ENCODE measurements around the gene NPDC1.

DNA sequence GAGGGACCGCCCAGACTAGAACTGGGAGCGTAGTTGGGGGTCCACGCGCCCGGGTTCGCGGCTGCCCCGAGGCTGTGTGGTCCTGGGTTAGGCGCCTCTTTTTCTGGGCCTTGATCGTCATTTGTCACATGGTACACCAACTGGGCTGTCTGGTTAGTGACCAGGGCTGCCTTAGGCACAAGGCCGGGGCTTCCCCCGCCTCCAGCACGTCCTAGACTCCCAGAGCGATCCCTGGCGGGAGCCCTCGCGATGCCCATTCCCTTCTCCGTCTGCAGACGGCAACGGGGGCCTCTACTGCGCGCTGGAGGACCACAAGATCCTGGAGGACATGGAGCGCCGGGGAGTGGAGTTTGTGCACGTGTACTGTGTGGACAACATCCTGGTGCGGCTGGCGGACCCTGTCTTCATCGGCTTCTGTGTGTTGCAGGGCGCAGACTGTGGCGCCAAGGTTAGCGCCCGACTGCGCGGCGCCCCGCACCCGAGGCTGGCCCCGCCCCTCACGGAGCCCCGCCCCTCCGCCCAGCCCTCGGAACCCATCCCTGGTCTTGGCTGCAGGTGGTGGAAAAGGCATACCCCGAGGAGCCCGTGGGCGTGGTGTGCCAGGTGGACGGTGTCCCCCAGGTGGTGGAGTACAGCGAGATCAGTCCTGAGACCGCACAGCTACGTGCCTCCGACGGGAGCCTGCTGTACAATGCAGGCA, 32.9 kb upstream of the NPDC1 start:
- TF ChIP-seq, protein P1, sequence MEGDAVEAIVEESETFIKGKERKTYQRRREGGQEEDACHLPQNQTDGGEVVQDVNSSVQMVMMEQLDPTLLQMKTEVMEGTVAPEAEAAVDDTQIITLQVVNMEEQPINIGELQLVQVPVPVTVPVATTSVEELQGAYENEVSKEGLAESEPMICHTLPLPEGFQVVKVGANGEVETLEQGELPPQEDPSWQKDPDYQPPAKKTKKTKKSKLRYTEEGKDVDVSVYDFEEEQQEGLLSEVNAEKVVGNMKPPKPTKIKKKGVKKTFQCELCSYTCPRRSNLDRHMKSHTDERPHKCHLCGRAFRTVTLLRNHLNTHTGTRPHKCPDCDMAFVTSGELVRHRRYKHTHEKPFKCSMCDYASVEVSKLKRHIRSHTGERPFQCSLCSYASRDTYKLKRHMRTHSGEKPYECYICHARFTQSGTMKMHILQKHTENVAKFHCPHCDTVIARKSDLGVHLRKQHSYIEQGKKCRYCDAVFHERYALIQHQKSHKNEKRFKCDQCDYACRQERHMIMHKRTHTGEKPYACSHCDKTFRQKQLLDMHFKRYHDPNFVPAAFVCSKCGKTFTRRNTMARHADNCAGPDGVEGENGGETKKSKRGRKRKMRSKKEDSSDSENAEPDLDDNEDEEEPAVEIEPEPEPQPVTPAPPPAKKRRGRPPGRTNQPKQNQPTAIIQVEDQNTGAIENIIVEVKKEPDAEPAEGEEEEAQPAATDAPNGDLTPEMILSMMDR (IDR thresholded peaks at IDR 0.05) = no peak
- TF ChIP-seq POLR2A (IDR thresholded peaks at IDR 0.05) = no peak

Data from body of pancreas (tissue), 4 donors.